NCI-H748 (cell line): ENCODE data around the gene PCMTD2.
"Not testable (repeated sequence)": the region's sequence is repeated elsewhere in the genome, so short reads cannot be mapped to it uniquely, and the experiment has no call there.

Experiments used
- DNase-seq: peaks from one replicate; lab custom pipeline; 2025; ENCODE audit not compliant: unreplicated experiment; lab: John Stamatoyannopoulos, UW

PCMTD2 gene

DNA sequence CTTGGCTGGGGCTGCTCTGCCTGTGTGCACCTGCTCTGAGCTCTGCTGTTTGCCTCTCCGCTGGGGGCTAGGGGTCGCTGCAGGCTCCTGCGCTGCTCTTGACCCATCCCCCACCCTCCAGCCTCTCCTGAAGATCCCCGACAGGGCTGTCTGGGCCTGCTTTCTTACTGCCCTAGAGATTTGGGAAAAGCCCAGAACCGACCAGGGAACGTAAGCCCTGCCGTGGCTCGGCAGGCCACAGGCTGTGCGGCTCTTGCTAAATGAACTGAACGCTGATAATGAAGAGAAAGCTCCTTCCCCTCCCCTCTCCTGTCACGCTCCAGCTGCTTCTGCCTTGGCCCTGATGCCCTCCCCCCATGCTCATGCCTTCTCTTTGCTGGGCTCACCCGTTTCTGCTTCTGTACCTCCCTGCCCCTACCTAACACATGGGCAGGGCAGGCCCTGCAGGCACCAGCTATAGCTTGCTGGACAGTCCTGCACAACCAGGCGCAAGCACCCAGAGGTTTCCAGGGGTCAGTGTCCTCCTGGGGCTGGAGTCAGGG lies 32.0 kb upstream of the PCMTD2 start:
- no peak for DNase-seq

DNA sequence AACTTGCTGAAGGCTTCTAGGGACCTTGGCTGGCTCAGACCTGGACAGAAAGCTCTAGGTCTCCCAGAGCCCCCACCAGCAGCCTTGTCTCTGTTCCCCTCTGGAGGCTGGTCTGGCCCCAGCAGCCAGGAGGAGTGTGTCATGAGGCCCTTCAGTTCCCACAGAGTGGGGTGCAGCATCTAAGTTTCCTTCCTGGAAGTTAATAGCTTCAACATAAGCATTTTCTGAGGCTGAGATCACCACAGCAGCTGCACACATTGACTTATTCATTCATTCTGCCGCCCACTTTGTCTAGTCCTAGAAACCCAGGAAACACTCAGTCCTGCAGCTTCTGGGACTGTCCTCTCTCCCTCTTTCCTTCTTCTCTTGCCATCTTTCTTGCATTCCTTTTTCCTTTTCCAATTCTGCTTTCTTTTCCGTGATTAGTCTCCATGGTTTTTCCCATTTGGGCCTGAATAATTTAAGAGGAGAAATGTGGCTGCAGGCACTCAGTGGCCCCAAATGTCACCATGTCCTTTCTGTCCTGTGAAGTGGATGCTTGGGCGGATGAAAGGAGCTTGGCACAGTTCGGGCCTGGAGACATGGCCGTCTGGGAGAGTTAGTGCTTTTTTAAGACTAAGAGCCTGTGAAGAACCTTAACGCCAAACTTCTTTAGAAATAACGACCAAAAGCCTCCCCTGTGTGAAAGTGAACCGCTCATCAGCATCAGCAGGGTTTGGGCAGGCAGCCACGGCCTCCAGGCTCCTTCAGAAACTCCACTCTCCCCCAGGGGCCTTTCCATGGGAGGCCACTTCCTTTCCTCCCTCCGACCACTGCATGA lies 31.0 kb upstream of the PCMTD2 start:
- no peak for DNase-seq

DNA sequence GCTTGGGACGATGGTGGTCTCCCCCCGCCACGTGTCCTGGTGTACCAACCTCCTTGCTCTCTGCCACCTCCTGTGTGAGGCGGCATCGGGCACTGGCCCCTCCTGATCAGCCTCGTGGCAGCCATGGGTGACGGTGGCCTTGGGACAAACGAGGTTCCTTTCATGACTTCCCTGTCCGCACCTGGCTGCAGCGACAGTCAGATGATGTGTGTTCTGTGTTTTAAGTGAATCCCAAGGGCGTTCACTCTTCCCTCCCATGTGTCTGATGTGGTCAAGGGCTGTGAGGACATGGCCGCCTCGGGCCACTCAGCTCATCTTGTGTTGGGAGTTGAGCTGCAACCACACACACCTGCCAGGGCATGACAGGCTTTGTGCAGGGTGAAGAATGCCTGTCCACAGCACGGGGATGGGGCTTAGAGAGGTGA lies 30.4 kb upstream of the PCMTD2 start:
- DNase-seq, result no peak

DNA sequence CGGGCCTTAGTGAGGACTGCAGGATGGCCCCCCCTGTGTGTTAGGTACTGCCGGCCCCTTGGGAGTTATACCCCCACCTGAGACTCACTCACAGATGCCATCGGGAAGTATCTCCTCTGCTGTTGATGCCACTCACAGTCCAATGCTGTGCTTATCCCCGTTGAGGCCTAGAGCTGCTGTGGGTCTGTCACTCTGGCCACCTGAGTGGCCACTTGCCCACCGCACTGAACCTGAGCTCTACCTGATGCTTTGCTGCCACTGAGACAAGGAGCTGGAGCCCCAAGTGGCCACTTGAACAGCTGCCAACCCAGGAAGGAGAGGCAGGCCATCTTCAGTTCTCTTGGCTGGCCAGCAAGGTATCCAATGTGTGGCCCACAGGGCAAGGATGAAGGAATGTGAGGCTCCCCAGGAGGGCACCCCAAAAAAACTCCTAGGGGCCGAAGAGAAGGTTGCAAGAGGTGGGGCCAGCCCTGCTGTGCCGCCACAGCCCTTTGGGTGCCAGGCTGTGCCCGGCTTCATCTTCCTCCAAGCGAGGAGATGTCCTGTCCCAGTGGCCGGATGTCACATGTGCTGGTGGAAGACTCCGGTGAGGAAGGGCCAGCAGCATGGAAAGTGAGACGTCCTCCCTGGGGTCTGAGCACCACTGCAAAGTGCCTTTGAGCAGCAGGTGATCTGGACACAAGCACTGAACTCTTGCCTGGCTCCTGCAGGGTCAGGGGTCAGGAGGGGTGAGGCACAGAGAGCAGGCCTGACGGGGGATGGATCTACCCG lies 29.5 kb upstream of the PCMTD2 start:
- no peak for DNase-seq

DNA sequence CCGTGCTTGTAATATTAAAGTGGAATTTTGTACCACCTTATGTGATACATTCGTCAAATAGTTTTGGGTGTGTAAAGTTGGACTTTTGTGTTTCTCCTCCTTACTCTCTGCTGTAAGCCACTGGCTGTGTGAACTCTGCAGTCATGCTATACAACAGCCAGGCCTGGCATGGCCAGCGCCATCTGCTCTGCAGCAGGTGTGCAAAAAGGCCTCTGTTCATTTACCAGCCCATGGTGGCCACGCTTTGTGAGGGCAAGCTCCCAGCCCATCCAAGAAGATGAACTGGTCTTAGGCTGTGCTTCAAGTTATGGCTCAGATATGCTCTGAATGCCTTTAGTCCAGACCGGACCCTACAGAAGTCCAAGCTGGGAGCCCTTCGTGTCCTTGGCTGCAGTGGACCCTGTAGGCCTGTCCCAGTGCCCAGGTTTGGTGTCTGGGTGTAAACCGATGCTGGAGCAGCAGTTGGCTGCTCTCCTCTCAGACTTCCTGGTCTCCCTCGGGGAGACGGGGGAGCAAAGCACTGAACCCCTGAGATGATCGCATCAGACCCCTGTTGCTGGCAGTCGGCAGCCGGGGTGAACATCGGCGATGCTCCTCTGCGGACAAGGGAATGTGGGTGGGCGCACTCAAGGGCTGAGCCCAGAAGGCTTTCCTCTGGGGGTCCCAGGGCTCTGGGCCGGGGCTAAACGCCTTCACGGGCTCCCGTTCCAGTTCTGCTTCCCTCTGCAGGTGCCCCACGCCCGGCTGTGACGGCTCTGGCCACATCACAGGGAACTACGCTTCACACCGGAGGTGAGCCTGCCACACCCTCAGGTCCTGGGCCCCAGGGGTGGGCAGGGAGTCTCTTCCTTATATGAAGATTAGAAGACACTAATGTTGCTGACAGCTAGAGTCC lies 28.6 kb upstream of the PCMTD2 start:
- DNase-seq, result no peak

DNA sequence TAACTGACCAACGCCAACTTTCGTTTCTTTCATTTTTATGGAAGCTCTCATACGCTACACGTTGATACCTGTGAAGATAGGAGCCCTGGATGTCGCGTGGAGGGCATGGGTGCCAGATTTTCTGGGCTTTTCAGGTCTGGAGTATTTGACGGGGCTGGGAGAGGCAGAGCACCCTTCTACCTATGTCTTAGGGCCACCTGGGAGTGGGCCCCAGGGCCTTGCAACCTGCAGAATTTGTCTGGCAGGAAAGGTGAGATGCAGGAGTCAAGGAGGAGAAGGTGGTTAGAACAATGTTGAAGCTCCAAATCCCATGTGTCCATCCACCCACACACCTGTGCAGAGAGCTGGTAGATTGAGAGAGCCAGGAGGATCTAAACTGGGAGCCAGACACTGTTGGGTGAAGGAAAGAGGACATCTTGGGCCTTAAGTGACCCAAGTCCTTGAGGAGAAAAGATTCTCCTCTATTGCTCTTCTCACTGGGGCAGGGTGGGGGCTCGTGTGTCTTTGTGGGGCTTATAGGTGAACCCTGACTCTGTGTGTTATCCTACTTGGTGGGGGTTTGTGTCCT lies 27.4 kb upstream of the PCMTD2 start:
- no peak for DNase-seq

DNA sequence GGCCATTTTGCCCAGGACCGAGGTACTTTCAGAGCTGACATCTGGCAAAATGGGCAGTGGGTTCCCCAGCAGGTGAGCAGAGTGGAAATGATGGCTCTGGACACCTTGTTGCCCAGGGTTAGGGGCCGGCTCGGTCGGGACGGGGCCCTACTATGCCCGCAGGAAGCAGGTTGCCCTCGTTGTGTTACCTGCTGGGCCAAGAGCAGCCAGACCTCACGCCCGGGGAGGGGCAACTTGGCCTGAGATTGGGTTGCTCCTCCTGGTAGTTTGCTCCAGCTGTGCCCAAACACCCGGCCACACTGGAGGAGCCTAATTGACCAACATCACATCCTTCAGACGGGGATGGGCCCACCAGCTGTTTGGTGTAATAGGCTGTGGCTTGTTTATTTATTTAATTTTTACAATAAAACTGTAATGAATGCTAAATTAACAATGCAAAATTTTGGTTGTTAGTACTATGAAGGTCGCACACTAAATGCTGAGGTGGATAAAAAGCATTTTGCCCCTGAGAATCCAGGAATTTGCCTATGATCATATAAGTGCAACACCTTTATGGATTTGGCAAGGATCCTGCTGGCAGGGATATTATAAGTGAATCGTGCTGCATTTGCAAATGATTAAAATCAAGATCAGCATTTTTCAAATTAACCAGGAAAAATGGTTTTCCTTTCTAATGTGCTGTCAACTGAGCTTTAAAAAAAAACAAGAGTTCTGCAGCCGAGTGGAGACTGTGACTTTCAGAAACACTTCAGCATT lies 26.6 kb upstream of the PCMTD2 start:
- no peak for DNase-seq

DNA sequence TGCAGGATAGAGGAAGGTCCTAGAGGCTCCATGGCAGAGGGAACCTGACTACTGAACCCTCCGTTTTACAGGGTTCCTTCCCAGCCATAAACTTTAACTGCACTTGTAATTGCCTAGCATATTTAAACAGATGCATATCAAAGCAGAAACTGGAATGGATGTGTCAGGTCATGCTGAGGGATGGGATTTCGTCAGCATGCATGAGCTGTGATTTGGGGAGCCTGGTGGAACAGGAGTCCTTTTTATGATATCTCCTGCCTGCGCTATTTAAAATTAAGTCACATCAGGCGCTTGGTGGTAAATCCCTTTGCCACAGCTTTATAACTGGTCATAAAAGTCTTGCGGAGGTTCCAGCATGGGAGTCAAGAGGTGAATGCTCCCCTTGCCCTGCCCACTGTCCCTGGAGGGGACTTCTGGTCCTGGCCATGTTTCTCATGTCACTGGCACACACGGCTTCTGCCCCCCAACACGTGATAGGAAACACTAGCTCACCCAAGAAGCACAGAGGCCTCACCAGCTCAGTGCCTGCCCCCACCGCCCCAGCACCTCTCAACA lies 26.0 kb upstream of the PCMTD2 start:
- no peak for DNase-seq

DNA sequence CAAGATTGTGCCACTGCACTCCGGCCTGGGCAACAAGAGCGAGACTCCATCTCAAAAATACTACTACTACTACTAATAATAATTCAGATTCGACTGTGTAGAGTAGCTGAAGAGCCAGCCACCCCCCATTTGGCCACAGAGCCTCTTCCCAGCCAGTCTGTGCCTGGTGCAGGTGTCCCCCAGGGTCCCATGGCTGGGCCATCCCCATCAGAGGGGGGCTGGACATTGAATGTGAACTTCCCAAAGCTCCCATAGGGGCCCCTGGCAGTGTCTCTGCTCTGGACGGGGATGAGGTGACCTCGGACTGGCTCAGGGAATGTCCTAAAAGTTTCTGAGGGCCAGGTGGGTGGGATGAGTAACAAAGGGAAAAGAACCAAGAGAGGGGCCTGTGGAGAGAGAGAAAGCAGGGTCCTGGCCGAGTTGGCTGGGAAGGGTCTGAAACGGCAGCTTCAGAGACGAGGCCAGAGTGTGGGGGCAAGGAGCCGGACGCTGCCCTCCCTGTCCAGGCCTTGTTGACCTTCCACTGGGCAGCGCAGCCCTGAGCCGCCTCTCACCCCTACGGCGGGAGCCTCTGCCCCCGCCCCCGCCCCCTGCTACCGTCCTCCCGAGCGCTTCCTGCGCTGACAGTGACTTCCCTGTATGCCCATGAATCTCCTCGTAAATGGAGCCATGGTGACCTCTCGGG lies 24.9 kb upstream of the PCMTD2 start:
- no peak for DNase-seq

DNA sequence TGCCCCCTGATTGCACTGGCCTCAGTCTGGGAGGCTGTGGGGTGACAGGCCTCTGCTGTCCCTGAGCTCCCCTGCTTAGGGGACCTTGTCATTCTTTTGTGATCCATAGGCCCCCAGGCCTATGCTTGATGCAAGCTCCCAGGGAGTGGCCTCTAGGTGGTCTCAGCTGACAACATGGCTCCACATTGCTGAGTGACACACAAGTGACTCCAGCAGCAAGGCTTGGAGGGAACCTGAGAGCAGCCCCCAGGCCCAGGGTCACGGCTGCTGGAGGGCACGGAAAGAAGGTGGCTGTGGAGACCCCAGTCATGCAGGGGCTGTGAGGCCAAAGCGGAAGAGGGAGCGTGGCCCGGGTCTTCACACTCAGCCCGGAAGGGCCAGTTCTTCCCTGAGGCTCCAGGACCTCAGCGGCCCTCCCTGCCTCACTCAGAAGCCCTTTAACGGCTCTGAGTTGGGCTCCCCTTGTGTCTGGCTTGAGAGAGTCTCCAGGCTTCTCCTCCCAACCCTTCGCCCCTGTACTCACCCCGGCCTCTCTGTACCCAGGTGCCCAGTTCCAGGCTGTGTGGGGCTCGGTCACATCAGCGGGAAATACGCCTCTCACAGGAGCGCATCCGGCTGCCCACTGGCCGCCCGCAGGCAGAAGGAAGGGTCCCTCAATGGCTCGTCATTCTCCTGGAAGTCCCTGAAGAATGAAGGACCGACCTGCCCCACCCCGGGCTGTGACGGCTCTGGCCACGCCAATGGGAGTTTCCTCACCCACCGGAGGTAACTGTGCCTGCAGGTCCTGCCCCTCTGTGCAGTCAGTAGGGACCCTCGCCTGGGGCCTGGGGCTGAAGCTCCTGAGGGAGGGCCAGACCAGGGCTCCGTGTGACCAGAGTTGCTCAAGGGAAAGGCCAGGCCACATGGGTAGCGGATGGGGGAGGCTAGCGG lies 23.7 kb upstream of the PCMTD2 start:
- no peak for DNase-seq

DNA sequence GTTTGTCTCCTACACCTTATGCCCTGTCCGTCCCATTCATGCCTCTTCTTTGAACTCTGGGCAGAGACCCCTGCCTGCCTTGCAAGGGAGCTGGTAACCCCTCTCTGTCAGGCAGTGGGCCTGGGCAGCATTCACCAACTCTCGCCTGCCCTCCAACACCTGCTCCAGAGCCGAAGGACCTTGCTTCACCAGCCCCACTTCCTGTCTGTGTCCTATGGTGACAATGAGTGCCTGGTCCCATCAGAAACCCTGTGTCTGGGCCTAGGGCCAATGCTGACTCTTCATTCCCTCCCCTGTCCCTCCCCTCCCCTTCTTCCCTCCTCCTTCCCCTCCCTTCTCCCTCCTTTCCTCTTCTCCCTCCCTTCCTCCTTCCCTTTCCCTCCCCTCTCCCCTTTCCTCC lies 22.8 kb upstream of the PCMTD2 start:
- DNase-seq, result no peak

DNA sequence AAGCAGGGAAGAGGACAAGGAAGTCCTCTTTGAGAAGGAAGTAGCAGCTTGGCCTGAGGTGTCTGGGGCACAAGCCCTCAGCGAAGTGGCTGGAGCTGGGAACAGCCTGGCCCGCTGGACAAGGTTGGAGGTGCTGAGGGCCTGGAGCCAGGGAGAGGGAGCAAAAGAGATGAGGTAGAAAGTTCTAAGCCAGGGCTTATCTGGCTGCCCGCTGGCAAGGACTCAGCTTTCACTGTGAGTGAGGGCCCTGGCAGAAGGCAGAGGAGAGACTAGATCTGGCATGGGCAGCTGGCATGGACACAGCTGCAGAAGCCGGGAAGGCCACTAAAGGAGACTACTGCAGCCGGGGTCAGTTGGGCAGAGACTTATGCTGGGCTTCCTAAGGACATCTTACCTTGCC lies 21.8 kb upstream of the PCMTD2 start:
- no peak for DNase-seq

DNA sequence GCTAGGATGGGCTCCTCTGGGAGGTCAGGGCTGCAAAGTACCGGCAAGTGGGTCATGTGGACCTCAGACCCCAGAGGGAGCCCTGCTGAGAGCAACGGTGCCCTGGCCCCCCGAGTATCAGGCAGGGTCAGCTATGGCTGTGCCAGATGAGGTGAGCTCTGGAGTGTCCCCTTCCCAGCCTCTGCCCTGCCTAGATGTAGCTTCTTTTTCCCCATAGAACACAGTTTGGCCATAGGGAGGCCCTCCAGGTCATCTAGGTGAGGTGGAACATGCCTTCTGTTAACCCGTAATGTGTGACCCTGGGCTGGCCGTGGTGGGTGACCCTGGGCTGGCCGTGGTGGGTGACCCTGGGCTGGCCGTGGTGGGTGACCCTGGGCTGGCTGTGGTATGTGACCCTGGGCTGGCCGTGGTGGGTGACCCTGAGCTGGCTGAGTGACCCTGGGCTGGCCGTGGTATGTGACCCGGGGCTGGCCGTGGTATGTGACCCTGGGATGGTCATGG lies 21.2 kb upstream of the PCMTD2 start:
- DNase-seq, result no peak

DNA sequence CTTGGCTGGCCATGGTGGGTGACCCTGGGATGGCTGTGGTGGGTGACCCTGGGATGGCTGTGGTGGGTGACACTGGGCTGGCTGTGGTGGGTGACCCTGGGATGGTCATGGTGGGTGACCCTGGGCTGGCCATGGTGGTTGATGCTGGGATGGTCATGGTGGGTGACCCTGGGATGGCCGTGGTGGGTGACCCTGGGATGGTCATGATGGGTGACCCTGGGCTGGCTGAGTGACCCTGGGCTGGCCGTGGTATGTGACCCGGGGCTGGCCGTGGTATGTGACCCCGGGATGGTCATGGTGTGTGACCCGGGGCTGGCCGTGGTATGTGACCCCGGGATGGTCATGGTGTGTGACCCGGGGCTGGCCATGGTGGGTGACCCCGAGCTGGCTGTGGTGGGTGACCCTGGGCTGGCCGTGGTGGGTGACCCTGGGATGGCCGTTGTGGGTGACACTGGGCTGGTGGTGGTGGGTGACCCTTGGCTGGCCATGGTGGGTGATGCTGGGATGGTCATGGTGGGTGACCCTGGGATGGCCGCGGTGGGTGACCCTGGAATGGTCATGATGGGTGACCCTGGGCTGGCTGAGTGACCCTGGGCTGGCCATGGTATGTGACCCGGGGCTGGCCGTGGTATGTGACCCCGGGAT lies 20.5 kb upstream of the PCMTD2 start:
- not testable (repeated sequence) for DNase-seq

DNA sequence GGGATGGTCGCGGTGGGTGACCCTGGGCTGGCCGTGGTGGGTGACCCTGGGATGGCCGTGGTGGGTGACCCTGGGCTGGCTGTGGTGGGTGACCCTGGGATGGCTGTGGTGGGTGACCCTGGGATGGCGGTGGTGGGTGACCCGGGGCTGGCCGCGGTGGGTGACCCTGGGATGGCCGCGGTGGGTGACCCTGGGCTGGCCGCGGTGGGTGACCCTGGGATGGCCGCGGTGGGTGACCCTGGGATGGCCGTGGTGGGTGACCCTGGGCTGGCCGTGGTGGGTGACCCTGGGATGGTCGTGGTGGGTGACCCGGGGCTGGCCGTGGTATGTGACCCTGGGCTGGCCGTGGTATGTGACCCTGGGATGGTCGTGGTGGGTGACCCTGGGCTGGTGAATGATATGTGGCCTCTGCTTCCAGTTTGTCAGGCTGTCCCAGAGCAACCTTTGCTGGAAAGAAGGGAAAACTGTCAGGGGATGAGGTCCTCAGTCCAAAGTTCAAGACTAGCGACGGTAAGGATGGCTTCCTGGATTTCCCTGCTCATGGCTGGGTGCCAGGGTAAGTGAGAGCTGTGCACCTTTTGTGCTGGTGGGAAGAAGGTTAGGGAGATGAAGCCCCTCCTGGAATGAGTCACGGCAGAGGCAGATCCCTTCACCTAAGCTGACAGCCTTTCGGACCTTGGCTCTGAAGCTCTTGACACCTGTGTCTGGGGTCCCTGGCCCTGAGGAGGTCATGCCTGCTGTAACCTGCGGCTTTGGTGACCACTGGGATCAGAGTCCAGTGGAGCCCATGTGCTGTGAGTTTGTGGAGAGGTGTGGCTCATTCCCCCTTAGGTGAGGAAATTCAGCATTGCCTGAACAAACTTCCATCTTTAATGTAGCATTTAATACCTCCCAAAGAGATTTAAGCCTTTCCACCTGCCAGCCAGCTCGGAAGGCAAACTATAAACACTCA lies 19.1 kb upstream of the PCMTD2 start:
- no peak for DNase-seq

DNA sequence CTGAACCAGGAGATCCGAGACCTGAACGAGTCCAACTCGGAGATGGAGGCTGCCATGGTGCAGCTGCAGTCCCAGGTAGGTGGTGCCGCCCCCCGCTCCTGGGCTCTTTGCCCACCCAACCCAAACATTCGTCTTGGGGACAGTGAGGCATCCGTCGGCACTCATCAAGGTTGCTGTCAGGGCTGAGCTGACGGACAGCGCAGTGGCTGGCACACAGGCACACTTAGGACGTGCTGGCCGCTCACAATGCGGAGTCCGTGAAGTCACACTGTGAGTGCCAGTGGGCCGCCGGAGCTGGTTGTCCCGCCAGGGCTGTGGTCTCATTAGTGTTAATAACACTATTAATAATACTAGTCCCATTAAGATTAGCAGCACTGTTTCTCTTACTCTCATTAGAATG lies 18.2 kb upstream of the PCMTD2 start:
- no peak for DNase-seq
